ENCODE measurements around the gene RTP1.

- no peak for TF ChIP-seq CTCF (IDR thresholded peaks at IDR 0.05)
- no peak for TF ChIP-seq POLR2AphosphoS5 (IDR thresholded peaks at IDR 0.05)
Measured at GRCh38 chr3:187238239-187238638, 41.0 kb downstream of the RTP1 start.
